HG02981 (cell line): Measurements from ENCODE around the gene FANCD2.
"Not testable (repeated sequence)": the region's sequence is repeated elsewhere in the genome, so short reads cannot be mapped to it uniquely, and the experiment has no call there.

Experiments
- ATAC-seq: cut with Tn5 transposase; IDR thresholded peaks from one replicate; pipeline ENCODE4 v1.9.1; 2021; ENCODE audit warnings: mild to moderate bottlenecking, moderate library complexity; ENCODE audit not compliant: unreplicated experiment

The FANCD2 gene

GRCh38 chr3:10012106-10012505, 14.1 kb upstream of the FANCD2 start:
- ATAC-seq = no peak

- ATAC-seq = no peak
Measured at GRCh38 chr3:10015461-10015904, 10.8 kb upstream of the FANCD2 start.

- ATAC-seq = no peak
Measured at GRCh38 chr3:10017636-10018292, 8.5 kb upstream of the FANCD2 start.

GRCh38 chr3:10018806-10019205, 7.4 kb upstream of the FANCD2 start:
- ATAC-seq = not testable (repeated sequence)

- no peak for ATAC-seq
Measured at GRCh38 chr3:10019326-10019725, 6.9 kb upstream of the FANCD2 start.

GRCh38 chr3:10021856-10022775, 4.1 kb upstream of the FANCD2 start:
- ATAC-seq = no peak

- no peak for ATAC-seq
Measured at GRCh38 chr3:10023587-10024310, 2.5 kb upstream of the FANCD2 start.

GRCh38 chr3:10025205-10026083, 793 bp upstream of the FANCD2 start:
- ATAC-seq = no peak

GRCh38 chr3:10041034-10041433, 14.8 kb downstream of the FANCD2 start:
- no peak for ATAC-seq

- no peak for ATAC-seq
Measured at GRCh38 chr3:10047876-10048275, 21.6 kb downstream of the FANCD2 start.

- ATAC-seq = not testable (repeated sequence)
Measured at GRCh38 chr3:10053054-10053453, 26.8 kb downstream of the FANCD2 start.

GRCh38 chr3:10055097-10055496, 28.9 kb downstream of the FANCD2 start:
- ATAC-seq = no peak

- not testable (repeated sequence) for ATAC-seq
Measured at GRCh38 chr3:10070077-10070476, 43.8 kb downstream of the FANCD2 start.

GRCh38 chr3:10074666-10075065, 48.4 kb downstream of the FANCD2 start:
- no peak for ATAC-seq

- no peak for ATAC-seq
Measured at GRCh38 chr3:10081871-10082270, 55.6 kb downstream of the FANCD2 start.

GRCh38 chr3:10085738-10086137, 59.5 kb downstream of the FANCD2 start:
- no peak for ATAC-seq

GRCh38 chr3:10088256-10088655, 62.0 kb downstream of the FANCD2 start:
- ATAC-seq = no peak

GRCh38 chr3:10090179-10090578, 63.9 kb downstream of the FANCD2 start:
- no peak for ATAC-seq

- ATAC-seq = not testable (repeated sequence)
Measured at GRCh38 chr3:10090774-10091173, 64.5 kb downstream of the FANCD2 start.

- not testable (repeated sequence) for ATAC-seq
Measured at GRCh38 chr3:10091387-10091786, 65.2 kb downstream of the FANCD2 start.
